Mesendoderm (in vitro differentiated cells): ENCODE data around the gene TESPA1.

ENCODE experiments used
- DNase-seq: peaks from one replicate; pipeline ENCODE4 v3.0.0; 2013
- H2AK5ac ChIP-seq: 2 replicates; pipeline ENCODE4 v1.6.1; 2013; ENCODE audit warnings: low read length, inconsistent platforms
- H2BK120ac ChIP-seq: 2 replicates; pipeline ENCODE4 v1.6.1; 2013; ENCODE audit warnings: low read depth, mild to moderate bottlenecking, low read length, moderate library complexity, mixed read lengths
- H2BK15ac ChIP-seq: replicated peaks from 2 replicates; pipeline ENCODE4 v1.6.1; 2013; ENCODE audit warnings: low read depth, mild to moderate bottlenecking, moderate library complexity
- H2BK5ac ChIP-seq: 2 replicates; pipeline ENCODE4 v1.6.1; 2013; ENCODE audit warnings: low read length, inconsistent platforms
- H3K18ac ChIP-seq: 2 replicates; pipeline ENCODE4 v1.6.1; 2013; ENCODE audit warnings: mild to moderate bottlenecking, low read length, mixed read lengths
- H3K23ac ChIP-seq: one replicate; pipeline ENCODE4 v1.6.1; 2013; ENCODE audit warnings: low read length
- H3K27ac ChIP-seq: 2 replicates; pipeline ENCODE4 v1.5.1; 2013; ENCODE audit warnings: low read depth, mild to moderate bottlenecking, inconsistent platforms, low read length, moderate library complexity
- H3K27me3 ChIP-seq: 2 replicates; pipeline ENCODE4 v1.6.1; 2013; ENCODE audit warnings: low read length, control low read depth, mild to moderate bottlenecking, inconsistent platforms; ENCODE audit not compliant: insufficient read depth, poor library complexity
- H3K36me3 ChIP-seq: 2 replicates; pipeline ENCODE4 v1.6.1; 2013; ENCODE audit warnings: low read length, inconsistent platforms; ENCODE audit not compliant: control insufficient read depth, insufficient read depth
- H3K4ac ChIP-seq: one replicate; pipeline ENCODE4 v1.6.1; 2013; ENCODE audit warnings: low read depth, mild to moderate bottlenecking, low read length, moderate library complexity
- H3K4me1 ChIP-seq: 2 replicates; pipeline ENCODE4 v1.6.1; 2013; ENCODE audit warnings: low read depth, low read length, inconsistent platforms; ENCODE audit not compliant: control insufficient read depth
- H3K4me2 ChIP-seq: 2 replicates; pipeline ENCODE4 v1.6.1; 2013; ENCODE audit warnings: low read length
- H3K4me3 ChIP-seq: 2 replicates; pipeline ENCODE4 v1.5.1; 2013; ENCODE audit warnings: mild to moderate bottlenecking, low read length
- H3K56ac ChIP-seq: one replicate; pipeline ENCODE4 v1.6.1; 2013; ENCODE audit warnings: low read length
- H3K79me1 ChIP-seq: 2 replicates; pipeline ENCODE4 v1.6.1; 2013; ENCODE audit warnings: low read length, inconsistent platforms
- H3K79me2 ChIP-seq: 2 replicates; pipeline ENCODE4 v1.6.1; 2013; ENCODE audit warnings: mild to moderate bottlenecking, low read length; ENCODE audit not compliant: control insufficient read depth, insufficient read depth
- H3K9ac ChIP-seq: 2 replicates; pipeline ENCODE4 v1.6.1; 2013; ENCODE audit warnings: low read length, inconsistent platforms
- H4K5ac ChIP-seq: one replicate; pipeline ENCODE4 v1.6.1; 2013; ENCODE audit warnings: low read length
- H4K8ac ChIP-seq: one replicate; pipeline ENCODE4 v1.6.1; 2013; ENCODE audit warnings: low read depth, mild to moderate bottlenecking, control low read depth, low read length, moderate library complexity
- WGBS: extraction: QIAGEN DNeasy Blood & Tissue Kit; methylation state at CpG from one replicate; pipeline ENCODE4 v1.1.7; 2013; ENCODE audit warnings: low lambda C conversion rate, missing lambda C conversion rate; ENCODE audit not compliant: insufficient coverage; ENCODE audit errors: extremely low coverage; 5-methylcytosine and 5-hydroxymethylcytosine counted together

Gene TESPA1

GRCh38 chr12:54924972-54925707, 59.4 kb downstream of the TESPA1 start:
- Histone ChIP-seq H3K23ac (no peak overlapping the region), H3K4ac (no peak overlapping the region), H2AK5ac (no peak overlapping the region), H3K27me3 (no peaks in the 10 kb centered on the region), H4K5ac (no peak overlapping the region), H3K4me2 (no peak overlapping the region), H4K8ac (no peak overlapping the region), H3K4me1 (no peaks in the 10 kb centered on the region), H3K9ac (no peak overlapping the region), H3K4me3 (no peak overlapping the region), H3K27ac (no peak overlapping the region), H3K18ac (no peak overlapping the region), H3K79me2 (no peaks in the 10 kb centered on the region), H2BK5ac (no peak overlapping the region), H3K36me3 (no peaks in the 10 kb centered on the region), H3K79me1 (no peaks in the 10 kb centered on the region), H3K56ac (no peak overlapping the region), H2BK15ac (no peak overlapping the region), H2BK120ac (no peak overlapping the region)
- DNase-seq: peak; percentile 46
- no CpG with 5 or more reads among the region's 8 CpGs for WGBS

- no peak overlapping the region for H3K56ac ChIP-seq
- no peak overlapping the region for H3K4me2 ChIP-seq
- no peak overlapping the region for H2BK120ac ChIP-seq
- no peak overlapping the region for H3K4me3 ChIP-seq
- no peak overlapping the region for H2AK5ac ChIP-seq
- no peaks in the 10 kb centered on the region for H3K27me3 ChIP-seq
- H3K79me1 ChIP-seq: no peaks in the 10 kb centered on the region
- no peaks in the 10 kb centered on the region for H3K79me2 ChIP-seq
- H2BK5ac ChIP-seq: no peak overlapping the region
- H3K4me1 ChIP-seq: no peaks in the 10 kb centered on the region
- no peak overlapping the region for H4K8ac ChIP-seq
- H3K9ac ChIP-seq: no peak overlapping the region
- no CpG with 5 or more reads among the region's 21 CpGs for WGBS
- no peak overlapping the region for H3K23ac ChIP-seq
- H3K36me3 ChIP-seq: no peaks in the 10 kb centered on the region
- DNase-seq: no peak
- no peak overlapping the region for H3K18ac ChIP-seq
- no peak overlapping the region for H3K27ac ChIP-seq
- H2BK15ac ChIP-seq: no peak overlapping the region
- H4K5ac ChIP-seq: no peak overlapping the region
- H3K4ac ChIP-seq: no peak overlapping the region
Measured at GRCh38 chr12:54917001-54917488, 67.5 kb downstream of the TESPA1 start.
